Astrocyte (in vitro differentiated cells and primary cell): Measurements from ENCODE around the gene RNF166. TPM values are rescaled to one million over a fixed set of nuclear protein-coding genes. Genes with fewer than 3 reads are reported as not detected.

Source experiments
- DNase-seq: peaks from one replicate; pipeline ENCODE4 v3.0.0-alpha.2; 2010; ENCODE audit warnings: low read depth
- FAIRE-seq: peaks from 2 replicates; lab custom pipeline; 2011; peaks lifted over from hg19 to GRCh38; lab: Jason Lieb, UNC
- H2AFZ ChIP-seq: 2 replicates; pipeline ENCODE4 v1.6.0; 2012; ENCODE audit warnings: low read depth, low read length, inconsistent platforms
- H3K27ac ChIP-seq: 2 replicates; pipeline ENCODE4 v1.5.1; 2011; ENCODE audit warnings: low read depth, low read length, inconsistent platforms
- H3K27me3 ChIP-seq: 2 replicates; pipeline ENCODE4 v1.6.0; 2011; ENCODE audit warnings: low read length, inconsistent platforms; ENCODE audit not compliant: insufficient read depth
- H3K36me3 ChIP-seq: 2 replicates; pipeline ENCODE4 v1.5.1; 2011; ENCODE audit warnings: low read length, inconsistent platforms; ENCODE audit not compliant: insufficient read depth
- H3K4me1 ChIP-seq: 2 replicates; pipeline ENCODE4 v1.5.1; 2011; ENCODE audit warnings: low read length, inconsistent platforms; ENCODE audit not compliant: insufficient read depth
- H3K4me2 ChIP-seq: 2 replicates; pipeline ENCODE4 v1.6.0; 2012; ENCODE audit warnings: low read length, inconsistent platforms
- H3K4me3 ChIP-seq: 2 replicates; pipeline ENCODE4 v1.5.1; 2011; ENCODE audit warnings: low read depth, mild to moderate bottlenecking, low read length, inconsistent platforms; ENCODE audit not compliant: insufficient read depth
- H3K79me2 ChIP-seq: 2 replicates; pipeline ENCODE4 v1.6.0; 2012; ENCODE audit warnings: mild to moderate bottlenecking, low read length, inconsistent platforms; ENCODE audit not compliant: insufficient read depth
- H3K9ac ChIP-seq: 2 replicates; pipeline ENCODE4 v1.6.0; 2012; ENCODE audit warnings: mild to moderate bottlenecking, low read length, inconsistent platforms
- H3K9me3 ChIP-seq: 2 replicates; pipeline ENCODE4 v1.5.1; 2012; ENCODE audit warnings: low read depth, mild to moderate bottlenecking, low read length, inconsistent platforms; ENCODE audit not compliant: insufficient read depth
- H4K20me1 ChIP-seq: 2 replicates; pipeline ENCODE4 v1.6.0; 2012; ENCODE audit warnings: low read length, inconsistent platforms; ENCODE audit not compliant: insufficient read depth
- H3K27ac Mint-ChIP-seq: one replicate; pipeline ENCODE4 v1.8.0; 2021; ENCODE audit warnings: mild to moderate bottlenecking, mixed read lengths; ENCODE audit not compliant: unreplicated experiment
- H3K27me3 Mint-ChIP-seq: one replicate; pipeline ENCODE4 v1.8.0; 2021; ENCODE audit warnings: low read depth, mixed read lengths; ENCODE audit not compliant: unreplicated experiment
- H3K36me3 Mint-ChIP-seq: one replicate; pipeline ENCODE4 v1.8.0; 2021; ENCODE audit warnings: low read depth, mixed read lengths; ENCODE audit not compliant: unreplicated experiment
- H3K4me1 Mint-ChIP-seq: one replicate; pipeline ENCODE4 v1.8.0; 2021; ENCODE audit warnings: low read depth, mixed read lengths; ENCODE audit not compliant: unreplicated experiment
- H3K4me3 Mint-ChIP-seq: one replicate; pipeline ENCODE4 v1.8.0; 2021; ENCODE audit warnings: mild to moderate bottlenecking, moderate library complexity, mixed read lengths; ENCODE audit not compliant: unreplicated experiment
- H3K9me3 Mint-ChIP-seq: one replicate; pipeline ENCODE4 v1.8.0; 2021; ENCODE audit warnings: mild to moderate bottlenecking, mixed read lengths; ENCODE audit not compliant: unreplicated experiment
- CTCF ChIP-seq: IDR thresholded peaks from 2 replicates; pipeline ENCODE4 v1.5.1; 2011; ENCODE audit warnings: low read depth, mild to moderate bottlenecking, inconsistent platforms, low read length, moderate library complexity; ENCODE audit not compliant: insufficient read depth
- EZH2 ChIP-seq: IDR thresholded peaks from 2 replicates; pipeline ENCODE4 v1.6.1; 2012; ENCODE audit warnings: mild to moderate bottlenecking, low read length, inconsistent platforms; ENCODE audit not compliant: insufficient read depth
- total RNA-seq: library from RNA; stranded (reverse); gene quantifications from 2 replicates; pipeline ENCODE4 v1.2.1, GENCODE V29; 2021

RNF166 gene
- total RNA-seq, 1 donor from 2014 or later, result 15.4 TPM

DNA sequence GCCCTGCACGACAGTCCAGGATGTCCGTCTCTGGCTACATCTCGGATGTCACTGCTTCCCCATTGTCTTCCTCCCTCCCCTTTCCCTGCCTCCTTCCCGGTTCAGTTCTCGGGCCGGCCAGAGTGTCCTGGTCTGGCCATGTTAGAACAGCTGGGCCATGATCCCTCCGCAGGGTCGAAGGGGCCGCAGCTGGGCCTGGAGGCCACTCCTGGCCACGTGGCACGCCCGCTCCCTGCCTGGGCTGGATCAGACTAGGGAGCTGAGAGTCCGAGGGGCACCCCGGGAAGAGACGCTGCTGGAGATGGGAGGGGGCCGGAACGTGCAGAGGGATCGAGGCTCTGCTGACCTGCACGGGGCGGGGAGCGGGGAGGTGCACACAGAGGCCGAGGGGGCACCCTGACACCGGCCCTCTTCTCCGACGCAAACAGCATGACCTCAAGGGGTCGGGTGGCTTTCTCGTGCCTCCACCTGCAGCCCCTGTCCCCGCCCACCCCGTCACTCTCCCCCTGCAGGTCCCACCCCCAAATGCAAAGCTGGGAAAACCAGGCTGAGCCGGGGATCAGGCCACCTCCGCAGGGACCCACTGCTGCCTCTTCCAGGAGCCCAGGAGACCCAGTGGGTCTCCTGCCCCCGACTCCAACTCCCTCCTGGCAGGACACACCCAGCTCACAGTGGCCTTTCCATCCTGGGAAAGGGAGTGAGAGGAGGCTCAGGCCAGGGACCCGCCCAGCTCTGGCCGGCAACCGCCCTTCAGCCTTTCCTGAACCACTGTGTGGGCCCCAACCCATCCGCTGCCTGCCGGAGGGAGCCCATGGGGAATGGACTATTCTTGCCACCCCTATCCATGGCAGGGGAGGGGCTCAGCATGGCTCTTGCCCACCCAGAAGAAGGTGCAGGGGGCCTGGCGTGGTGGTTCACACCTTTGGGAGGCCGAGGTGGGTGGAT, 38.6 kb upstream of the RNF166 start:
- no peak overlapping the region for H3K27ac Mint-ChIP-seq
- no peaks in the 10 kb centered on the region for H3K27me3 Mint-ChIP-seq
- Histone ChIP-seq H4K20me1 (peaks cover 71% of the 10 kb centered on the region), H3K36me3 (peaks cover 2% of the 10 kb centered on the region), H3K4me1 (no peaks in the 10 kb centered on the region), H3K4me3 (no peak overlapping the region), H3K79me2 (peaks cover 51% of the 10 kb centered on the region), H2AFZ (no peak overlapping the region), H3K4me2 (no peak overlapping the region), H3K9ac (no peak overlapping the region), H3K27me3 (no peaks in the 10 kb centered on the region), H3K27ac (no peak overlapping the region), H3K9me3 (no peaks in the 10 kb centered on the region)
- H3K9me3 Mint-ChIP-seq, result no peaks in the 10 kb centered on the region
- TF ChIP-seq CTCF (no peak), EZH2 (no peak)
- peaks cover 2% of the 10 kb centered on the region for H3K36me3 Mint-ChIP-seq
- no peak overlapping the region for H3K4me3 Mint-ChIP-seq
- FAIRE-seq, result no peak
- no peaks in the 10 kb centered on the region for H3K4me1 Mint-ChIP-seq
- no peak for DNase-seq

DNA sequence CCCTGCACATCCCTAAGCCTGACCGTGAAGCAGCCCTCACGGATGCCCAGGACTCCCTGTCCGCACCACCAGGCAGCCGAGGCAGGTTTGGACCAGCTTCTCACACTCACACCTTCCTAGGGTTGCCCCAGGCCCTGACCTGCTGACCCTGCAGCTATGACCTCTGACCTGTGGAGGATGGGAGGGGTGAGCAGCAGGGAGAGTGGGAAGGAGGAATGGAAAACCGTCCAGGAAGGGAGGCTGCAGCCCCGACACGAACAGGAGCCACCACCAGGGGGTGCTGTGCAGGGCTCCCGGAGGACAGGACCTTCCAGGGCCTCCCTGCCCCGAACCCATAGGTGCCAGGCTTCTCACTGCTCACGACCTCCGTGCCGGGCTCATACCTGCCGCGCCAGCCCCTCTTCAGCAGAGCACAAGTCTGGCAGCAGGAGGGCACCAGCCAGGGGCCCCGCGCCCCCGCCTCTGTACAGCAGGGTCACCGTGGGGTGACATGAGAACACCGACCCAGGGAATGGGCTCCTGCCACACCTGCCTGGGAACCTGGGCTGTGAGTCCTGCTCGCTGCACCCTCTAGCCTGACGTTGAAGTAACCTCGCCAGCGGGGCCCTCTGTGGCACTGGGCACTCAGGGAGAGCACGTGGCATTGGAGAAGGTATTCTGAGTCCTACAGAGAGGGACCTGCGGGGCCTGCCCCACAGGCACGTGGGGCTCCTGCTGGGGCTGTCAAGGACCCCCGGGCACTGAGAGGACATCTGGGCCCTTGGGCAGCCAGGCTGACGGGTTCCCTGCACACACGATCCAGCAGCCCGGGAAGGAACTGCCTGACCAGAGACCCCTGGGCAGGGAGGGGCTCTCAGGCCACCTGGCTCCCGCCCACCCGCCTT, 37.7 kb upstream of the RNF166 start:
- Mint-ChIP-seq H3K4me3 (no peak overlapping the region), H3K27me3 (no peaks in the 10 kb centered on the region), H3K9me3 (no peaks in the 10 kb centered on the region), H3K4me1 (no peaks in the 10 kb centered on the region), H3K27ac (no peak overlapping the region), H3K36me3 (peaks cover 2% of the 10 kb centered on the region)
- H2AFZ ChIP-seq, result no peak overlapping the region
- H3K9ac ChIP-seq, result no peak overlapping the region
- TF ChIP-seq CTCF, result peak; percentile 56
- no peak for TF ChIP-seq EZH2
- DNase-seq (no peak), FAIRE-seq (no peak)
- no peaks in the 10 kb centered on the region for H3K4me1 ChIP-seq
- no peak overlapping the region for H3K27ac ChIP-seq
- peaks cover 44% of the 10 kb centered on the region for H3K79me2 ChIP-seq
- H3K9me3 ChIP-seq, result no peaks in the 10 kb centered on the region
- peaks cover 72% of the 10 kb centered on the region for H4K20me1 ChIP-seq
- no peak overlapping the region for H3K4me2 ChIP-seq
- no peaks in the 10 kb centered on the region for H3K27me3 ChIP-seq
- no peak overlapping the region for H3K4me3 ChIP-seq
- H3K36me3 ChIP-seq, result peaks cover 2% of the 10 kb centered on the region
